Duodenal mucosa (tissue), 2 donors: ENCODE measurements around the gene KCNMA1.

Source experiments
- H3K27ac ChIP-seq: one replicate; pipeline ENCODE4 v1.7.0; 2013; ENCODE audit warnings: low read depth, low read length
- H3K27me3 ChIP-seq, 2 donors: one replicate each; pipeline ENCODE4 v1.7.0; 2013; ENCODE audit warnings: low read length in 2 of 2, control low read depth in 1 of 2; ENCODE audit not compliant: insufficient read depth in 2 of 2, control insufficient read depth in 1 of 2
- H3K36me3 ChIP-seq, 2 donors: one replicate each; pipeline ENCODE4 v1.7.0; 2013; ENCODE audit warnings: low read length in 2 of 2, control low read depth in 1 of 2; ENCODE audit not compliant: insufficient read depth in 2 of 2, control insufficient read depth in 1 of 2
- H3K4me1 ChIP-seq, 2 donors: one replicate each; pipeline ENCODE4 v1.7.0; 2013; ENCODE audit warnings: low read length in 2 of 2, control low read depth in 1 of 2; ENCODE audit not compliant: insufficient read depth in 2 of 2, control insufficient read depth in 1 of 2
- H3K4me3 ChIP-seq, 2 donors: one replicate each; pipeline ENCODE4 v1.7.0; 2013; ENCODE audit warnings: low read length in 2 of 2, low read depth in 1 of 2
- H3K9ac ChIP-seq, 2 donors: one replicate each; pipeline ENCODE4 v1.7.0; 2013; ENCODE audit warnings: low read length in 2 of 2, low read depth in 1 of 2
- H3K9me3 ChIP-seq, 2 donors: one replicate each; pipeline ENCODE4 v1.7.0; 2013; ENCODE audit warnings: low read length in 2 of 2, control low read depth in 1 of 2; ENCODE audit not compliant: control insufficient read depth in 1 of 2

KCNMA1 gene

DNA sequence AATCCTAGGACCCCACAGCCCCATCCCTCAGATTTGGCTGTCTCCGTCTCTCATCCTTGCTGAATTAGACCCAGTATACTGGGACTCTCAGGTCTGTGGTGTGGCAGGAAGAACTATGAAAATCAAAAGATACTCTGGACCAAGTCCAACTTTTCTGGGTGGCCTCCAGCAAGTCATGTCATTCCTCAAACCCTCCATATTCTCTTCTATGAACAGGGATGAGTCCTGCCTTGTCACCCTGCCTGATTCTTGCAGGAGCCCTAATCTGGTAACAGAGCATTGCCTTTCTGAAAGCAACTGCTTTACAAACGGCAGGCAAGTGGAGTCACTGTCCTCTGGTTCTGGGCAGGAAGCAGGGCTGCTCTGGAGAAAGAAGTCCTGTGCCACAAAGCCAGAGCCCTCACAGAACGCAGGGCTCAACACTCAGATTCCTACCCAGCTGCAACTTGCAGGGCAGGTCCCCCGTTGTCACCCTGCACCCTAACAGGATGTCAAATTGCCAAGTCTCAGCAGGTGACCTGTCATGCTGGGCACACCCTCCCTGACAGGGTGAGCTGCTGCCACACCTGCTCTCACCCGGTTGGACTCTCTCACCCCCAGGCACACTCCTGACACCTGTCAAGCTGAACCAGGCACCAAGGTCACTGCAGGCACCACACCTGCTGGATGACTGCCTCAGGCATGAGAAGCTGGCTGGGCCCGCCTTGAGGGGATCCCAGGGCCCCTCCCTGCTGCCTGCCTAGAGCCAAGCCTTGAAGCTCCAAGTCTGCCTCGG is 227.7 kb downstream of the KCNMA1 start:
- Histone ChIP-seq H3K27me3 (no peaks in the 10 kb centered on the region), H3K36me3 (no peaks in the 10 kb centered on the region), H3K9ac (peak overlapping the region in 1 of 2 donors; percentile 29), H3K4me3 (peak overlapping the region; percentile 16 to 25), H3K4me1 (peaks cover 38 to 52% of the 10 kb centered on the region in 2 donors), H3K27ac (no peak overlapping the region), H3K9me3 (no peaks in the 10 kb centered on the region)

DNA sequence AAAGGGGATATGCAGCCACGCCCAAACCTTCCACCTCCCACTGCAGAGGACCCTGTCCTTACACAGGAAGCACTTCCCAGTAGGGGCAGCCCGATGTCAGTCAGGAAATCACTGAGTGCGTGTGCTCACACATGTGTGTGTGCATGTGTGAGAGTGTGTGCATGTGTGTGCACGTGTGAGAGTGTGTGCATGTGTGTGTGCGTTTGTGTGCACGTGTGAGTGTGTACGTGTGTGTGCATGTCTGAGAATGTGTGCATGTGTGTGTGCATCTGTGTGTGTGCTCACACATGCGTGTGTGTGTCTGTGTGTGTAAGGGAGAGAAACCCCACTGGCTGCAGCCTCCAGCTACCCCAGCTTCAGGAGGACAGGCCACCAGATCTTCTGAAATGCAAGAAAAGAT is 229.3 kb downstream of the KCNMA1 start:
- H3K36me3 ChIP-seq, result no peaks in the 10 kb centered on the region
- H3K27me3 ChIP-seq, result no peaks in the 10 kb centered on the region
- peaks cover 38 to 52% of the 10 kb centered on the region in 2 donors for H3K4me1 ChIP-seq
- H3K9ac ChIP-seq, result no peak overlapping the region
- H3K9me3 ChIP-seq, result no peaks in the 10 kb centered on the region
- no peak overlapping the region for H3K4me3 ChIP-seq
- H3K27ac ChIP-seq, result no peak overlapping the region

DNA sequence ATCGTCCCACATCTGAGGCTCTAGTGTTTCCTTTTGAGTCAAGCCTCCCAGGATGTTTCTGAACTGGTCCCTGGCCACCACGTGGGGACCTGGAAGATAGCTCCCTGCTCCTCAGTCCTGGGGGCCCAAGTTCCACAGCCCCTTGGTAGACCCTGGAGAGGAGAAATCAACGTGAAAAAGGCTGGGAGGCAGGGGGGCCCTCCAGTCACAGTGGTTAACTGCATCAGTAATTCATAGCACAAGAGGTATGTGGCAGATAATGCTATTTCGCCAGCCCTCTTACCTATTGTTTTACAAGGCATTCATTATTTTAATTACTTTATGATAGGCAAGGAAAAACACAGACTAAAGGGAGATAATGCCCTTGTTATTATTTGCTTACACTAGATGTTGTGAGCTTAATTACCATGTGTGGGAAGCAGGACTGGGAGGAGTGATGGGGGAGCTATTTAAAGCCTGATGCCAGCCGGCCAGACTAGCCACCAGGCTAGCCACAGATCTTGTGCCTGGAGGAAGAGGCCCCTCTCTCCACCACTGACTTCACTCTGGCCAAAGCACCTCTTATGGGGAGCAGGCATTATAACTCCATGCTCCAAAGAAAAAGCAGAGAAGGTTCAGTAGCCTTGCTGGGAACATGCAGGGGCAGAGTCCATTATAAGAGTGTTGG is 230.7 kb downstream of the KCNMA1 start:
- Histone ChIP-seq H3K4me1 (peaks cover 38 to 52% of the 10 kb centered on the region in 2 donors), H3K27ac (no peak overlapping the region), H3K9me3 (no peaks in the 10 kb centered on the region), H3K36me3 (no peaks in the 10 kb centered on the region), H3K9ac (no peak overlapping the region), H3K27me3 (no peaks in the 10 kb centered on the region), H3K4me3 (no peak overlapping the region)

DNA sequence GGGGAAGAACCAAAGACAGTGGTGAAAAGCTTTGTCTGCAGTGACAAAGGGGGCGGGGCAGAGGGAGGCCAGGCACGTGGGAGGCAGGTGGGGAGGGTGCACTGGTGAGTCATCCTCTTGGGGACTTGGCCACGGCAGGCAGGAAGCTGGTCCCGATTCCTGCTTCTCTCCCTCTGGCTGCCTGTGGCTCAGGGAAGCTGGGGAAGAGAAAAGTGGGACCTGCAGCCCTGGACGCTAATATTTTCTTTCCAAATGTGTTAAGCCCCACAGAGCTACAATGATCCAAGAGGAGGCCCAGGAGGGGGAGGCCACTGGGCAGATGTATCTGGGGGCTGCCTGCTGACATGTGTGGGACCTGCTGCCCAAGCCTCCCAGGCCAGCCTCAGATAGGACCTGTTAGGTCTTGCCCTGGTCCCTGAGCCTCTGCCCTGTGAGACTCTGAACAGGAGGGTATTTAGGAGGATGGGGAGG is 231.8 kb downstream of the KCNMA1 start:
- H3K4me3 ChIP-seq, result no peak overlapping the region
- no peaks in the 10 kb centered on the region for H3K36me3 ChIP-seq
- H3K9ac ChIP-seq, result no peak overlapping the region
- H3K27me3 ChIP-seq, result no peaks in the 10 kb centered on the region
- H3K27ac ChIP-seq, result no peak overlapping the region
- H3K4me1 ChIP-seq, result peaks cover 37 to 52% of the 10 kb centered on the region in 2 donors
- no peaks in the 10 kb centered on the region for H3K9me3 ChIP-seq

DNA sequence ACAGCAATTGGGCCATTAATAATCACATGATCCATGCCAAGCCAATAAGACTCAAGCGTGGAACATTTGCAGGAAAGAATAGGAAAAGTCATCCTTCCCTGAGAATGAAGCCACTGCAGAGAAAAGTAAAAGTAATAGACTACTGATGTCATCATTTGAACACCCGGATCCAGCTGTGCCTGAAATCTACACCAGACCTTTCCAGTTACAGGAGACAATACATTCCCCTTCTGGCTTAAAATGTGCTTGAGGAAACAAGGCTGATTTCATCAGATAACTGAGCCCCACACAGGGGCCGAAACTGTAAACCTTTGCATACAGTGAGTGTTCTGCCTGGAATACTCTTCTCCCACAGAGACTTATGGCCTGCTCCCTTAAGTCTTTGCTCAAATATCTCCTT is 232.8 kb downstream of the KCNMA1 start:
- H3K9ac ChIP-seq, result no peak overlapping the region
- H3K4me1 ChIP-seq, result peaks cover 27 to 43% of the 10 kb centered on the region in 2 donors
- H3K36me3 ChIP-seq, result no peaks in the 10 kb centered on the region
- no peak overlapping the region for H3K4me3 ChIP-seq
- no peaks in the 10 kb centered on the region for H3K9me3 ChIP-seq
- H3K27me3 ChIP-seq, result no peaks in the 10 kb centered on the region
- no peak overlapping the region for H3K27ac ChIP-seq

DNA sequence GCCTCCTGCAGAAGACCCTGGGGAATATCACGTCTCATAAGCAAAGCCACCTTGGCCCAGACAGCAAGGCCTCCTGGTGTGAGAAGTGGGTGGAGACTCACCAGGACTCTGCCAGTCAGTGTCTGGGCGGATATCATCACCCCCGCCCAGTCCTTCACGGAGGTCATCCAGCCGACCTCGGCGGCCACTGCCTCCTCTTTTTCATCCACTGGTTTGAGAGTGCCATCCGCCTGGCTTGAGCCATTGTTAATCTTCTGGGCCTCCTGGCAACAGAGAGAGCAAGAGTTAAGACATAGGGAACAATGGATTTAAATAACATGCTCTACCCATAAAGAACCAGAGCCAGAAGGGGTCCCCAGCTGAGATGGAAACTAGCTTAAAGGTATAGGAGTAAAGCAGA is 233.8 kb downstream of the KCNMA1 start:
- no peaks in the 10 kb centered on the region for H3K27me3 ChIP-seq
- peaks cover 20 to 32% of the 10 kb centered on the region in 2 donors for H3K4me1 ChIP-seq
- H3K27ac ChIP-seq, result no peak overlapping the region
- H3K4me3 ChIP-seq, result no peak overlapping the region
- no peak overlapping the region for H3K9ac ChIP-seq
- no peaks in the 10 kb centered on the region for H3K9me3 ChIP-seq
- no peaks in the 10 kb centered on the region for H3K36me3 ChIP-seq

DNA sequence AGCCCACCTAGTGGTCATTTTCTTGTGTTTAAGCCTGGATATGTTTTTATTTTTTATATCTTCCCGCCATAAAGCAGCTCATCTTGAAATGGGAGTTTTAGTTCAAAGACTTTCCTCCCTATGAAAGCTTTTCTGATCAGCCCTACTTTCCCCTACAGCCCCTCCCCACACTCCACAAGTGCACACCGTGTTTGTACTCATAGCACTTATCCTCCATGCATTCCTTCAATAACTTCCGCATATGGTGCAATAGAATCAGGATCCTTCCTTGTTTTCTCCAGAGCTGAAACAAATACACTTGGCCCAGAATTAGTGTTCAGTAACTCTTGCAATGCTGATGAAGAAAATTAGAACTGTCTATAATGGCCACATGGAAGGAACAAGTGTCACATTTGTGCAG is 235.9 kb downstream of the KCNMA1 start:
- Histone ChIP-seq H3K27me3 (no peaks in the 10 kb centered on the region), H3K4me3 (no peak overlapping the region), H3K9me3 (no peaks in the 10 kb centered on the region), H3K9ac (no peak overlapping the region), H3K27ac (no peak overlapping the region), H3K4me1 (peaks cover 10 to 13% of the 10 kb centered on the region in 2 donors), H3K36me3 (no peaks in the 10 kb centered on the region)

DNA sequence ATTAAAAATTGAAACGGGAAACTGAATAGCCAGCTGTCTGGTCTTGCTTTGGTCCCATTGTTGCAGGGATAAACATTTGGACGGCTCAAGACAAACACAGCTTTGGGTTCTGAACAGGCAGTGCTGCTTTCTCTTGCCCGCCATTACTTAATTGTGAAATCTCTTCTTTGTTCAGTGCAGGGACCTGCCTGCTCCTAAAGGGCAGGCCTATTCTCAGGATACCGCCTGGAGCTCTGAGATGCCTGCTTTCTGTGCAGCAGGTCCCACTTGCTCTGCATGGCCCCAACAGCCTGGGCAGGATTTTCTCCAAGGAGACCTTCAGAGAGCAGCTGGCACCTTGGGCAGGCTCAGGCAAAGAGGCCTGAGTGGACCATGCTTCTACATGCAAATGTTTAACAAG is 237.6 kb downstream of the KCNMA1 start:
- H3K27ac ChIP-seq, result no peak overlapping the region

DNA sequence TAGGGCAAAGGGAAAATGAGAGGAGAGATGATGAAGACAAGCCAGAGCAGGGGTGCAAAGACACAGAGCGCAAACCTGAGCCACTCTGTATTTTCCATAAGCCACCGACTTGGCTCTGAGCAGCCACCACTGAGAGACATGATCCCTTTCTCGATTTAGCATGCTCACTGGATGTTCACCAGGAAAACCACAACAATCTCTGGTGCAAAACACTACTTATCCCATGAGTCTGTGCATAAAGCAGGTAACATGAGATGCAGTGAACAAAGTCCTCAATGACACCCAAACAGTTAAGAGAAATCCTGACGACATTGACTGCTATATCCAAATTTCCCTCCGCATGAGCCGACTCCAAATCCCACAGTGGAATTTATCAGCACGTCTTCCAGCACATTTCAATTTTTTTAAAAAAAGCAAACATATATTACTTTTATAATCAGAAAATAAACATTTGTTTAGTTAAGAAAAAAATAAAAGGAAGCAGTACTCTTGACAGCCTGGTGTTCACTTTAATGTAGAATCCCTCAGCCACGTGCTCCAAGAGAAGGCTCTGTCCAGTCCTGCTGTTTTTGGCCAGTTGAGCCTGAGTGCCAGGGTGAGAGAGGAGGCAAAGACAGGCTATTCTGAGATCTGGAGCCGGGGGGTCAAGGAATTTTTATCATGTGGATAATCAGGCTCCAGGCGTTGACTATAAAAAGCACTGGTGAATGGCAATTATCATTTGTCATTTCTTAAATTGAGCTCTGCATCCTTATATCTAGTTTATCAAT is 238.4 kb downstream of the KCNMA1 start:
- no peaks in the 10 kb centered on the region for H3K9me3 ChIP-seq
- no peaks in the 10 kb centered on the region for H3K27me3 ChIP-seq
- H3K36me3 ChIP-seq, result no peaks in the 10 kb centered on the region
- no peak overlapping the region for H3K27ac ChIP-seq
- H3K4me1 ChIP-seq, result no peaks in the 10 kb centered on the region
- H3K4me3 ChIP-seq, result no peak overlapping the region
- H3K9ac ChIP-seq, result no peak overlapping the region

More for the DNA sequence above, 237.6 kb downstream of the KCNMA1 start:
- no peaks in the 10 kb centered on the region for H3K27me3 ChIP-seq
- no peaks in the 10 kb centered on the region for H3K9me3 ChIP-seq
- H3K36me3 ChIP-seq, result no peaks in the 10 kb centered on the region
- no peaks in the 10 kb centered on the region for H3K4me1 ChIP-seq
- H3K4me3 ChIP-seq, result no peak overlapping the region
- H3K9ac ChIP-seq, result no peak overlapping the region

DNA sequence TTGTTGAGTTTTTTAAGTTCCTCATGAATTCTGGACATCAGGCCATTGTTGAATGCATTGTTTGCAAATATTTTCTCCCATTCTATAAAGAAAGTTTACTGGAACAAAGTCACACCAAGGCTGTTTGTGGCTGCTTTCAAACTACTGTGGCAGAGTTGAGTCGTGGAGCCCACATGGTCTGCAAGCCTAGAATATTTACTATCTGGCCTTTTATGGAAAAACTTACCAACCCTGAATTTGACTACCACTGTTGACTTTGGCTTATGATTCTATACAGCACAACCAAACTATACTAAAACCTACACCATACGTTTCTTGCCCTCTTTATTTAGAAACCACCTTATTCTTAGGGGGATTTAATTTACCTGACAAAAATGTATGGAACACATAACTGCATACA is 239.1 kb downstream of the KCNMA1 start:
- Histone ChIP-seq H3K27me3 (no peaks in the 10 kb centered on the region), H3K4me1 (no peaks in the 10 kb centered on the region), H3K27ac (no peak overlapping the region), H3K9ac (no peak overlapping the region), H3K4me3 (no peak overlapping the region), H3K9me3 (no peaks in the 10 kb centered on the region), H3K36me3 (no peaks in the 10 kb centered on the region)
